Measurements from ENCODE around the gene FOXN3. TPM values are rescaled to one million over a fixed set of nuclear protein-coding genes. Genes with fewer than 3 reads are reported as not detected.

Gene FOXN3
- total RNA-seq, 1 donor from 2014 or later, result 34.5 TPM

GRCh38 chr14:89455412-89455811 lies 38.4 kb upstream of the FOXN3 start:
- Histone ChIP-seq H3K36me3 (ENCODE audit: control insufficient read depth, insufficient read depth, low read length) (no peaks in the 10 kb centered on the region), H3K27me3 (ENCODE audit: control insufficient read depth, insufficient read depth, low read length) (no peaks in the 10 kb centered on the region), H3K4me3 (ENCODE audit: low read depth, low read length) (no peak overlapping the region)
- no peak for DNase-seq (ENCODE audit: low read depth)
- no peak for TF ChIP-seq CTCF (IDR thresholded peaks at IDR 0.05; ENCODE audit: insufficient read depth, low read length, poor library complexity, severe bottlenecking)

- TF ChIP-seq CTCF (IDR thresholded peaks at IDR 0.05; ENCODE audit: insufficient read depth, low read length, poor library complexity, severe bottlenecking), result no peak
- H3K4me3 ChIP-seq (ENCODE audit: low read depth, low read length), result no peak overlapping the region
These were observed 38.0 kb upstream of the FOXN3 start for GRCh38 chr14:89454996-89455395.

GRCh38 chr14:89452281-89452680 lies 35.2 kb upstream of the FOXN3 start:
- H3K27me3 ChIP-seq (ENCODE audit: control insufficient read depth, insufficient read depth, low read length), result no peaks in the 10 kb centered on the region
- H3K36me3 ChIP-seq (ENCODE audit: control insufficient read depth, insufficient read depth, low read length), result no peaks in the 10 kb centered on the region
- no peak for TF ChIP-seq CTCF (IDR thresholded peaks at IDR 0.05; ENCODE audit: insufficient read depth, low read length, poor library complexity, severe bottlenecking)
- no peak overlapping the region for H3K4me3 ChIP-seq (ENCODE audit: low read depth, low read length)
- DNase-seq (ENCODE audit: low read depth), result no peak

More at GRCh38 chr14:89454996-89455395, 38.0 kb upstream of the FOXN3 start:
- Histone ChIP-seq H3K27me3 (ENCODE audit: control insufficient read depth, insufficient read depth, low read length) (no peaks in the 10 kb centered on the region), H3K36me3 (ENCODE audit: control insufficient read depth, insufficient read depth, low read length) (no peaks in the 10 kb centered on the region)
- DNase-seq (ENCODE audit: low read depth), result no peak

- Histone ChIP-seq H3K4me3 (ENCODE audit: low read depth, low read length) (no peak overlapping the region), H3K27me3 (ENCODE audit: control insufficient read depth, insufficient read depth, low read length) (no peaks in the 10 kb centered on the region), H3K36me3 (ENCODE audit: control insufficient read depth, insufficient read depth, low read length) (no peaks in the 10 kb centered on the region)
- no peak for TF ChIP-seq CTCF (IDR thresholded peaks at IDR 0.05; ENCODE audit: insufficient read depth, low read length, poor library complexity, severe bottlenecking)
- no peak for DNase-seq (ENCODE audit: low read depth)
These were observed 34.2 kb upstream of the FOXN3 start for GRCh38 chr14:89451229-89451628.

GRCh38 chr14:89447182-89447944 lies 30.3 kb upstream of the FOXN3 start:
- Histone ChIP-seq H3K4me3 (ENCODE audit: low read depth, low read length) (no peak overlapping the region), H3K27me3 (ENCODE audit: control insufficient read depth, insufficient read depth, low read length) (no peaks in the 10 kb centered on the region), H3K36me3 (ENCODE audit: control insufficient read depth, insufficient read depth, low read length) (no peaks in the 10 kb centered on the region)
- no peak for TF ChIP-seq CTCF (IDR thresholded peaks at IDR 0.05; ENCODE audit: insufficient read depth, low read length, poor library complexity, severe bottlenecking)
- no peak for DNase-seq (ENCODE audit: low read depth)

Measured in kidney epithelial cell (primary cell).